Heart right ventricle (tissue), 16 donors: ENCODE results near the gene CSRP1. TPM values are rescaled to one million over a fixed set of nuclear protein-coding genes. Genes with fewer than 3 reads are reported as not detected.

ENCODE experiments used
- ATAC-seq, 8 donors: fragments of 200-7000 bp; cut with Tn5 transposase; one replicate each; pipeline ENCODE4 v1.9.1; 2020; ENCODE audit warnings: mild to moderate bottlenecking in 8 of 8, moderate library complexity in 8 of 8, moderate number of reproducible peaks in 1 of 8
- DNase-seq, 2 donors: peaks; one replicate each; pipeline ENCODE4 v3.0.0-alpha.2; 2020
- H3K27ac ChIP-seq, 10 donors: fragments of 200-600 bp; sonication (generic) in 2 of 10; one replicate each; pipeline versions ENCODE4 v1.5.0 to v1.8.0; 2020 to 2022; ENCODE audit warnings: mild to moderate bottlenecking in 3 of 10
- H3K27me3 ChIP-seq, 7 donors: fragments of 200-600 bp; one replicate each; pipeline ENCODE4 v1.8.0; 2021 to 2022; ENCODE audit warnings: mild to moderate bottlenecking in 2 of 7
- H3K36me3 ChIP-seq, 9 donors: fragments of 200-600 bp; sonication (generic) in 1 of 9; one replicate each; pipeline versions ENCODE4 v1.5.0 to v1.8.0; 2020 to 2022; ENCODE audit warnings: mild to moderate bottlenecking in 2 of 9
- H3K4me1 ChIP-seq, 9 donors: fragments of 200-600 bp; sonication (generic) in 1 of 9; one replicate each; pipeline versions ENCODE4 v1.5.0 to v1.8.0; 2020 to 2022; ENCODE audit warnings: mild to moderate bottlenecking in 4 of 9
- H3K4me3 ChIP-seq, 10 donors: fragments of 200-600 bp; sonication (generic) in 2 of 10; one replicate each; pipeline versions ENCODE4 v1.5.0 to v1.8.0; 2020 to 2022; ENCODE audit warnings: mild to moderate bottlenecking in 7 of 10, moderate library complexity in 2 of 10
- H3K9me3 ChIP-seq, 11 donors: fragments of 200-600 bp in 10 of 11; sonication (generic) in 2 of 11; one replicate each; pipeline versions ENCODE4 v1.5.0 to v1.8.0; 2013 to 2022; ENCODE audit warnings: mild to moderate bottlenecking in 2 of 11, control low read depth in 1 of 11, moderate library complexity in 1 of 11
- WGBS, 2 donors: extraction: QIAGEN DNeasy Blood & Tissue Kit; methylation state at CpG; one replicate each; pipeline ENCODE4 v1.1.7; 2013; ENCODE audit warnings: inconsistent platforms in 1 of 2; 5-methylcytosine and 5-hydroxymethylcytosine counted together
- intact Hi-C, 10 donors: fragments of 100-400 bp; cut with DNase I; formaldehyde crosslinking; loops; one replicate each; pipeline versions ENCODE4 v1.11.1 to v1.14.2; 2022
- polyA plus RNA-seq, 2 donors: library from polyadenylated mRNA; stranded (reverse); fragments of 200-250 nt; gene quantifications; one replicate each; pipeline ENCODE4 v1.2.3, GENCODE V29; 2013
- total RNA-seq, 10 donors: library from RNA; stranded (reverse); fragmentation: NEBNext Ultra II Directional in 3 of 10; extraction: Animal tissue kit (Norgen Biotek cat#: 25700) in 3 of 10; gene quantifications; one replicate each; pipeline versions ENCODE4 v1.2.1 to v1.2.4, GENCODE V29; 2021 to 2023
- TF ChIP-seq, protein P1 (sequence below), 9 donors: fragments of 200-600 bp; sonication (generic) in 2 of 9; IDR thresholded peaks; one replicate each; pipeline versions ENCODE4 v1.5.0 to v1.8.0; 2021 to 2022; ENCODE audit warnings: antibody characterized with exemption in 9 of 9, mild to moderate bottlenecking in 5 of 9, moderate library complexity in 1 of 9
- donor health status: Arrhythmogenic right ventricular cardiomyopathy.
- donor health status: ischemic (EF 13 %, LVEDD 7.1; RV severe dilation, severe dysfunction).
- donor health status: healthy with polysubstance abuse.
- donor health status: DM: no; HTN: yes; CAD: no.
- donor health status: DM: no; HTN: no; CAD: no.
- donor health status: ischemic (EF 25% LVEDD 6.9; RV normal size, moderate dysfunction).
- donor health status: ischemic (EF 25% LVEDD 5.7; RV mildly dilated, moderate dysfunction).
- donor health status: healthy.
- donor health status: DM: yes; HTN: yes; CAD: no.
- donor health status: Ischemic cardiomyopathy.
- donor health status: ischemic (EF 35%, LVEDD 5.7; RV mildly dilated, moderate dysfunction).
- donor health status: nonischemic (EF 11% LVEDD 7.7; RV severe dilation, severe dysfunction).
- donor health status: DM: yes; HTN: yes; CAD: no.
- donor health status: PGD.
- donor health status: ischemic (EF 29% LVEDD 5.4; RV normal size, mild dysfunction).
- donor health status: nonischemic (EF 23%, LVEDD 6.1; RV moderate dilation, normal function).

Gene CSRP1
- total and polyA plus RNA-seq, 12 donors, result 48.1 to 104 (median 67.7) TPM

DNA sequence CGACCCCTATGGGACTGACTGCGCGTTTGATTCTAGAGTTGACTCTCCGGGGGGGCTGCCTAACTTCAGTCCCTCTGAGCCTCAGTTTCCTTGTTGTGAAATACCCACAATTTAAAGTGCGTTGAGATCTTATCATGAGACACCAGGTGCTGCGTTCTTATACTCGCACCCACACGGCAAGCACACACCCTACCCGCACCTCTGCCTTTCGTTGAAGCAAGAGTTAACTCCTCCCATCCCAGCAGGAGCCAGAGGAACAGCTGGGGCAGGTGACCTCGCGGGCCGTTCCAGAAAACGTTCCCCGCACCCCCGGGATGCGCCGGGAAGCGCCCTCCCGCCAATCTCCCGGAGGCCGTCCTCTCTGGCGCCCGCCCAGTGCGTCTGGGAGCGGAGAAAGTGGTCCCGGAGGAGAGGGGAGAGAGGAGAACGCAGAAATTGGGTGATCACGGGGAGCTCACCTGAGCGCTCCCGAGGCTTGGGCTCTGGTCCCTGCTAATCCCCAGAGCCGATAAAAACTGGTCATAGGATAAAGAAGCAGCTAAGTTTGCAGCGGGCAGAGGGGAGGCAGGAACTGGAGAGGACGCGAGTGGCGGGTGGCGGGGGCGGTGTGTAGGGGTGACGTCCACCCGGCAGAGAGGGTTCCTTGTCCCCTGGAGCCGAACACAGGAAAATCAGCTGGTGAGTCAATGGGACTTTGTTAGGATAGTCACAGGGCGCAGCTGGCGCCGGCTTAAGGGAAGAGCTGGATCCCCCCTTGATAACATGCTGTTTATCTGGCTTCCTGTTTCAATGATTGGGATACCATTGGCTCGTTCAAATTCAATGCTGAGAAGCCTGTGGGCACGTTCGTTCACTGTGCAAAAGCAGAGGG, 32.9 kb upstream of the CSRP1 start:
- DNase-seq (peak; percentile 50 to 72), ATAC-seq (peak; percentile 37 to 77 (median 56))
- peak overlapping the region; percentile 84 to 94 (median 89) for H3K27ac ChIP-seq
- TF ChIP-seq, protein P1, sequence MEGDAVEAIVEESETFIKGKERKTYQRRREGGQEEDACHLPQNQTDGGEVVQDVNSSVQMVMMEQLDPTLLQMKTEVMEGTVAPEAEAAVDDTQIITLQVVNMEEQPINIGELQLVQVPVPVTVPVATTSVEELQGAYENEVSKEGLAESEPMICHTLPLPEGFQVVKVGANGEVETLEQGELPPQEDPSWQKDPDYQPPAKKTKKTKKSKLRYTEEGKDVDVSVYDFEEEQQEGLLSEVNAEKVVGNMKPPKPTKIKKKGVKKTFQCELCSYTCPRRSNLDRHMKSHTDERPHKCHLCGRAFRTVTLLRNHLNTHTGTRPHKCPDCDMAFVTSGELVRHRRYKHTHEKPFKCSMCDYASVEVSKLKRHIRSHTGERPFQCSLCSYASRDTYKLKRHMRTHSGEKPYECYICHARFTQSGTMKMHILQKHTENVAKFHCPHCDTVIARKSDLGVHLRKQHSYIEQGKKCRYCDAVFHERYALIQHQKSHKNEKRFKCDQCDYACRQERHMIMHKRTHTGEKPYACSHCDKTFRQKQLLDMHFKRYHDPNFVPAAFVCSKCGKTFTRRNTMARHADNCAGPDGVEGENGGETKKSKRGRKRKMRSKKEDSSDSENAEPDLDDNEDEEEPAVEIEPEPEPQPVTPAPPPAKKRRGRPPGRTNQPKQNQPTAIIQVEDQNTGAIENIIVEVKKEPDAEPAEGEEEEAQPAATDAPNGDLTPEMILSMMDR (IDR thresholded peaks at IDR 0.05), result no peak
- peaks cover 0 to 5% (median 0%) of the 10 kb centered on the region in 7 donors for H3K27me3 ChIP-seq
- 4 to 5% methylated on average over 47 of the region's 47 CpGs for whole genome bisulfite sequencing, 2 donors
- intact Hi-C loops, result loop anchor here in 3 of 10 donors (2.0 to 10.0 kb wide), 3 partner anchors 15 to 435 kb away; no protein-coding TSS in a partner anchor
- no peaks in the 10 kb centered on the region for H3K9me3 ChIP-seq
- peak overlapping the region; percentile 53 to 86 (median 72) for H3K4me3 ChIP-seq
- H3K36me3 ChIP-seq, result no peaks in the 10 kb centered on the region
- H3K4me1 ChIP-seq, result peaks cover 9 to 95% (median 69%) of the 10 kb centered on the region in 9 donors

- TF ChIP-seq, protein P1 (IDR thresholded peaks at IDR 0.05), result no peak
- H3K27ac ChIP-seq, result peak within 1 kb of the TSS; percentile 84 to 94 (median 89)
- H3K4me1 ChIP-seq, result peaks cover 9 to 88% (median 69%) of the 10 kb centered on the region in 9 donors
- peak; percentile 70 to 78 for DNase-seq
- peak within 1 kb of the TSS; percentile 53 to 86 (median 72) for H3K4me3 ChIP-seq
- no peaks in the 10 kb centered on the region for H3K9me3 ChIP-seq
- peak; percentile 56 to 86 (median 75) for ATAC-seq
- no peaks in the 10 kb centered on the region for H3K36me3 ChIP-seq
- peaks cover 0 to 5% (median 0%) of the 10 kb centered on the region in 7 donors for H3K27me3 ChIP-seq
- 1% methylated on average over 84 to 92 of the region's 93 CpGs for WGBS, 2 donors
- intact Hi-C loops, result loop anchor here in 3 of 10 donors (10.0 kb wide), 2 partner anchors 336 to 436 kb away; no protein-coding TSS in a partner anchor
These were observed 32.0 kb upstream of the CSRP1 start, which contains the start of gene NAV1 for GRCh38 chr1:201538612-201539551. NAV1 (plus strand) TSS chr1:201539127; CDS start chr1:201622885, 83,758 bp downstream.

GRCh38 chr1:201537891-201538611, 31.1 kb upstream of the CSRP1 start:
- intact Hi-C loops, result loop anchor here in 3 of 10 donors (10.0 kb wide), 2 partner anchors 337 to 437 kb away; no protein-coding TSS in a partner anchor
- TF ChIP-seq, protein P1 (IDR thresholded peaks at IDR 0.05), result no peak
- ATAC-seq (peak in 6 of 8 donors; percentile 2 to 32 (median 14)), DNase-seq (no peak)
- peaks cover 9 to 87% (median 64%) of the 10 kb centered on the region in 9 donors for H3K4me1 ChIP-seq
- 36 to 38% methylated on average over 6 of the region's 6 CpGs for WGBS, 2 donors
- H3K36me3 ChIP-seq, result no peaks in the 10 kb centered on the region
- peak overlapping the region in 9 of 10 donors; percentile 61 to 86 (median 72) for H3K4me3 ChIP-seq
- peaks cover 0 to 5% (median 0%) of the 10 kb centered on the region in 7 donors for H3K27me3 ChIP-seq
- peak overlapping the region in 9 of 10 donors; percentile 84 to 94 (median 89) for H3K27ac ChIP-seq
- H3K9me3 ChIP-seq, result no peaks in the 10 kb centered on the region
